Peyer's patch (tissue), 4 donors: ENCODE results near the gene RPS24. TPM values are rescaled to one million over a fixed set of nuclear protein-coding genes. Genes with fewer than 3 reads are reported as not detected.

Experiments
- DNase-seq, 3 donors: peaks; one replicate each; pipeline ENCODE4 v3.0.0-alpha.2; 2017 to 2019
- H3K27ac ChIP-seq, 4 donors: fragments of 200-600 bp; sonication (generic); one replicate each; pipeline ENCODE4 v1.5.1; 2016 to 2019
- H3K27me3 ChIP-seq, 2 donors: fragments of 200-600 bp; sonication (generic); one replicate each; pipeline ENCODE4 v1.5.1; 2019
- H3K36me3 ChIP-seq, 3 donors: fragments of 200-600 bp; sonication (generic); one replicate each; pipeline ENCODE4 v1.5.1; 2016 to 2019
- H3K4me1 ChIP-seq, 4 donors: fragments of 200-600 bp; sonication (generic); one replicate each; pipeline ENCODE4 v1.5.1; 2016 to 2019
- H3K4me3 ChIP-seq, 4 donors: fragments of 200-600 bp; sonication (generic); 1 replicate in 3 of 4; 2 replicates in 1 of 4; pipeline ENCODE4 v1.5.1; 2016 to 2019; ENCODE audit warnings: mild to moderate bottlenecking in 1 of 4
- H3K9me3 ChIP-seq, 4 donors: fragments of 200-600 bp; sonication (generic); one replicate each; pipeline ENCODE4 v1.5.1; 2016 to 2019; ENCODE audit warnings: mild to moderate bottlenecking in 1 of 4
- CTCF ChIP-seq, 6 experiments: fragments of 450-650 bp in 4 of 6; fragments of 200-600 bp in 2 of 6; sonication (generic) in 1 of 6; IDR thresholded peaks; one replicate each; pipeline ENCODE4 v1.5.1; 2017 to 2019; ENCODE audit warnings: antibody characterized with exemption in 6 of 6, mild to moderate bottlenecking in 3 of 6, moderate library complexity in 1 of 6
- POLR2A ChIP-seq, 2 donors: fragments of 450-650 bp; IDR thresholded peaks; one replicate each; pipeline ENCODE4 v1.5.1; 2017; ENCODE audit warnings: antibody characterized with exemption in 2 of 2, mild to moderate bottlenecking in 2 of 2, moderate library complexity in 2 of 2
- total RNA-seq, 4 donors: library from RNA; depleted of rRNA; stranded (reverse); fragments of >200 nt; gene quantifications; one replicate each; pipeline ENCODE4 v1.1.0, GENCODE V29; 2016

Gene RPS24
- total RNA-seq, 4 donors from 2014 or later, result 999 to 2,177 (median 1,337) TPM

GRCh38 chr10:78038791-78039547, 5.3 kb downstream of the RPS24 start:
- Histone ChIP-seq H3K9me3 (no peaks in the 10 kb centered on the region), H3K27me3 (no peaks in the 10 kb centered on the region), H3K27ac (no peak overlapping the region), H3K4me1 (peaks cover 0 to 28% (median 5%) of the 10 kb centered on the region in 4 donors), H3K4me3 (no peak overlapping the region), H3K36me3 (peaks cover 0 to 70% (median 0%) of the 10 kb centered on the region in 3 donors)
- TF ChIP-seq POLR2A (IDR thresholded peaks at IDR 0.05) (no peak), CTCF (IDR thresholded peaks at IDR 0.05) (no peak)
- no peak for DNase-seq

GRCh38 chr10:78039743-78040142, 6.1 kb downstream of the RPS24 start:
- Histone ChIP-seq H3K4me1 (peaks cover 0 to 24% (median 3%) of the 10 kb centered on the region in 4 donors), H3K9me3 (no peaks in the 10 kb centered on the region), H3K36me3 (peaks cover 0 to 70% (median 0%) of the 10 kb centered on the region in 3 donors), H3K27me3 (no peaks in the 10 kb centered on the region), H3K27ac (no peak overlapping the region), H3K4me3 (no peak overlapping the region)
- TF ChIP-seq POLR2A (IDR thresholded peaks at IDR 0.05) (no peak), CTCF (IDR thresholded peaks at IDR 0.05) (no peak)
- DNase-seq, result no peak

GRCh38 chr10:78041170-78042057, 7.8 kb downstream of the RPS24 start:
- Histone ChIP-seq H3K9me3 (no peaks in the 10 kb centered on the region), H3K4me3 (no peak overlapping the region), H3K4me1 (peaks cover 0 to 7% (median 2%) of the 10 kb centered on the region in 4 donors), H3K27ac (no peak overlapping the region), H3K36me3 (peaks cover 0 to 59% (median 0%) of the 10 kb centered on the region in 3 donors), H3K27me3 (no peaks in the 10 kb centered on the region)
- TF ChIP-seq POLR2A (IDR thresholded peaks at IDR 0.05) (no peak), CTCF (IDR thresholded peaks at IDR 0.05) (no peak)
- no peak for DNase-seq

- Histone ChIP-seq H3K9me3 (no peaks in the 10 kb centered on the region), H3K27ac (no peak overlapping the region), H3K4me3 (no peak overlapping the region), H3K27me3 (no peaks in the 10 kb centered on the region), H3K4me1 (peaks cover 0 to 5% (median 0%) of the 10 kb centered on the region in 4 donors), H3K36me3 (peaks cover 0 to 51% (median 0%) of the 10 kb centered on the region in 3 donors)
- DNase-seq, result no peak
- no peak for TF ChIP-seq CTCF (IDR thresholded peaks at IDR 0.05)
- no peak for TF ChIP-seq POLR2A (IDR thresholded peaks at IDR 0.05)
These were observed 8.5 kb downstream of the RPS24 start for GRCh38 chr10:78042058-78042751.

GRCh38 chr10:78042752-78043104, 9.1 kb downstream of the RPS24 start:
- DNase-seq, result no peak
- Histone ChIP-seq H3K9me3 (no peaks in the 10 kb centered on the region), H3K4me1 (peaks cover 0 to 5% (median 0%) of the 10 kb centered on the region in 4 donors), H3K27ac (no peak overlapping the region), H3K36me3 (peaks cover 0 to 46% (median 0%) of the 10 kb centered on the region in 3 donors), H3K4me3 (no peak overlapping the region), H3K27me3 (no peaks in the 10 kb centered on the region)
- TF ChIP-seq POLR2A (IDR thresholded peaks at IDR 0.05) (no peak), CTCF (IDR thresholded peaks at IDR 0.05) (no peak)
